MM.1S (cell line): Measurements from ENCODE around the gene CACNG7.

Experiments
- DNase-seq: peaks from one replicate; pipeline ENCODE4 v3.0.0-alpha.2; 2015
- H2AFZ ChIP-seq: fragments of 300-600 bp; sonication (generic); 2 replicates; pipeline ENCODE4 v1.6.0; 2016; ENCODE audit warnings: antibody characterized with exemption, low read length
- H3F3A ChIP-seq: fragments of 300-600 bp; sonication (generic); 2 replicates; pipeline ENCODE4 v1.6.1; 2016; ENCODE audit warnings: mild to moderate bottlenecking, antibody characterized with exemption, low read length, moderate library complexity, mixed read lengths; ENCODE audit not compliant: insufficient read depth
- H3K27ac ChIP-seq: fragments of 300-600 bp; sonication (generic); 2 replicates; pipeline ENCODE4 v1.5.1; 2016; ENCODE audit warnings: mild to moderate bottlenecking, low read length
- H3K27me3 ChIP-seq: fragments of 300-600 bp; sonication (generic); replicated peaks from 2 replicates; pipeline ENCODE4 v1.6.0; 2016; ENCODE audit warnings: low read length; ENCODE audit not compliant: insufficient read depth
- H3K36me3 ChIP-seq: fragments of 300-600 bp; sonication (generic); replicated peaks from 2 replicates; pipeline ENCODE4 v1.6.1; 2016; ENCODE audit warnings: mild to moderate bottlenecking, low read length, mixed read lengths; ENCODE audit not compliant: insufficient read depth
- H3K4me1 ChIP-seq: fragments of 300-600 bp; sonication (generic); 2 replicates; pipeline ENCODE4 v1.6.1; 2016; ENCODE audit warnings: low read length, mixed read lengths
- H3K4me2 ChIP-seq: fragments of 300-600 bp; sonication (generic); 2 replicates; pipeline ENCODE4 v1.6.0; 2016; ENCODE audit warnings: low read depth, low read length
- H3K4me3 ChIP-seq: fragments of 300-600 bp; sonication (generic); 2 replicates; pipeline ENCODE4 v1.5.1; 2016; ENCODE audit warnings: low read length, mixed read lengths
- H3K79me2 ChIP-seq: fragments of 300-600 bp; sonication (generic); 2 replicates; pipeline ENCODE4 v1.6.1; 2016; ENCODE audit warnings: mixed run types, low read length, mixed read lengths
- H3K9ac ChIP-seq: fragments of 300-600 bp; sonication (generic); 2 replicates; pipeline ENCODE4 v1.6.1; 2016; ENCODE audit warnings: low read length, mixed read lengths
- H3K9me2 ChIP-seq: fragments of 300-600 bp; sonication (generic); replicated peaks from 2 replicates; pipeline ENCODE4 v1.6.1; 2016; ENCODE audit warnings: mild to moderate bottlenecking, low read length, mixed read lengths; ENCODE audit not compliant: insufficient read depth
- H3K9me3 ChIP-seq: fragments of 300-600 bp; sonication (generic); replicated peaks from 2 replicates; pipeline ENCODE4 v1.6.1; 2016; ENCODE audit warnings: mild to moderate bottlenecking, low read length, mixed read lengths; ENCODE audit not compliant: insufficient read depth
- H4K20me1 ChIP-seq: fragments of 300-600 bp; sonication (generic); 2 replicates; pipeline ENCODE4 v1.6.1; 2016; ENCODE audit warnings: mild to moderate bottlenecking, low read length, moderate library complexity, mixed read lengths; ENCODE audit not compliant: insufficient read depth
- EZH2 ChIP-seq: fragments of 300-600 bp; sonication (generic); optimal IDR thresholded peaks from 2 replicates; pipeline ENCODE3; 2017; ENCODE audit warnings: low read depth, mild to moderate bottlenecking, antibody characterized with exemption, low read length, mixed read lengths
- EZH2phosphoT487 ChIP-seq: fragments of 300-600 bp; sonication (generic); IDR thresholded peaks from 2 replicates; pipeline ENCODE4 v1.6.1; 2018; ENCODE audit warnings: antibody characterized with exemption, low read length
- TF ChIP-seq, protein P1 (sequence below): fragments of 300-600 bp; sonication (generic); IDR thresholded peaks from 2 replicates; pipeline ENCODE4 v1.5.1; 2016; ENCODE audit warnings: antibody characterized with exemption, low read length, mixed read lengths

CACNG7 gene

DNA sequence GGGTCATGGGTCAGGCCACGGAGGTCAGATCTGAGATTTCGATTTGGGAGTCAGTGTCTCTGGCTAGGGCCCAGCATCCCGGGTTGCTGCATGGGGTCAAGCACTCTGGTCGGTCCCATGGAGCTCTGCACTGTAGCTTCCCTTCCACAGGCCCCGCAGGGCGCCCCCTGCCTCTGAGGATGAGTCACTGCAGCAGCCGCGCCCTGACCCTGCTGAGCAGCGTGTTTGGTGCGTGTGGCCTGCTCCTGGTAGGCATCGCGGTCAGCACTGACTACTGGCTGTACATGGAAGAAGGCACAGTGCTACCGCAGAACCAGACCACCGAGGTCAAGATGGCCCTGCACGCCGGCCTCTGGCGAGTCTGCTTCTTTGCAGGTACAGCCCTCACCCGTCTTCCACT, 3.6 kb downstream of the CACNG7 start:
- no peaks in the 10 kb centered on the region for H3K36me3 ChIP-seq
- H4K20me1 ChIP-seq = no peaks in the 10 kb centered on the region
- H3K4me1 ChIP-seq = no peaks in the 10 kb centered on the region
- no peak for DNase-seq
- H3K27ac ChIP-seq = no peak overlapping the region
- H3K9ac ChIP-seq = no peak overlapping the region
- no peak overlapping the region for H3K4me3 ChIP-seq
- TF ChIP-seq, protein P1, sequence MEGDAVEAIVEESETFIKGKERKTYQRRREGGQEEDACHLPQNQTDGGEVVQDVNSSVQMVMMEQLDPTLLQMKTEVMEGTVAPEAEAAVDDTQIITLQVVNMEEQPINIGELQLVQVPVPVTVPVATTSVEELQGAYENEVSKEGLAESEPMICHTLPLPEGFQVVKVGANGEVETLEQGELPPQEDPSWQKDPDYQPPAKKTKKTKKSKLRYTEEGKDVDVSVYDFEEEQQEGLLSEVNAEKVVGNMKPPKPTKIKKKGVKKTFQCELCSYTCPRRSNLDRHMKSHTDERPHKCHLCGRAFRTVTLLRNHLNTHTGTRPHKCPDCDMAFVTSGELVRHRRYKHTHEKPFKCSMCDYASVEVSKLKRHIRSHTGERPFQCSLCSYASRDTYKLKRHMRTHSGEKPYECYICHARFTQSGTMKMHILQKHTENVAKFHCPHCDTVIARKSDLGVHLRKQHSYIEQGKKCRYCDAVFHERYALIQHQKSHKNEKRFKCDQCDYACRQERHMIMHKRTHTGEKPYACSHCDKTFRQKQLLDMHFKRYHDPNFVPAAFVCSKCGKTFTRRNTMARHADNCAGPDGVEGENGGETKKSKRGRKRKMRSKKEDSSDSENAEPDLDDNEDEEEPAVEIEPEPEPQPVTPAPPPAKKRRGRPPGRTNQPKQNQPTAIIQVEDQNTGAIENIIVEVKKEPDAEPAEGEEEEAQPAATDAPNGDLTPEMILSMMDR = no peak
- H3F3A ChIP-seq = no peaks in the 10 kb centered on the region
- H3K27me3 ChIP-seq = peaks cover 6% of the 10 kb centered on the region; the same call in 1 of the 2 replicates
- no peaks in the 10 kb centered on the region for H3K9me3 ChIP-seq
- H2AFZ ChIP-seq = no peak overlapping the region
- no peak overlapping the region for H3K4me2 ChIP-seq
- no peaks in the 10 kb centered on the region for H3K79me2 ChIP-seq
- H3K9me2 ChIP-seq = no peaks in the 10 kb centered on the region

DNA sequence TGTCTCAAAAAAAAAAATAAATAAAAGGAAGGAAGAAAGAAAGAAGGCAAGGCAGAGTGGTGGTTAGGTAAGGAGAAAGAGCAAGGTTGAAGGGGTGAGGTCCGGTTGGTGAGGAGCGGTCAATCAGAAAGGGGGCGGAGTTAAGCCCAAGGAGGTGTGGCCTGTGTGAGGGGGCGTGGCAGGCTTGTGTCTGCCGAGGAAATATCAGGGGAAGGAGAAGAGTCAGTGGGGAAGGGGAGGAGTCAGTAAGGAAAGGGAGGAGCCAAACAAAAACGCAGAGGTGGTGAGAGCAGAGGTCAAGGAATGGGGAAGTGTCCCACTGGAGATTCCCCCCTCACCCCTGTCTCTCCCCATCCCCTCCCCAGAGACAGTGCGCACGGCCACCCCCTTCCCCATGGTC, 5.9 kb downstream of the CACNG7 start:
- 0 out of 2 replicates have a peak, but pooled peaks cover 6% of the 10 kb centered on the region for H3K27me3 ChIP-seq
- H3K9ac ChIP-seq = no peak overlapping the region
- no peaks in the 10 kb centered on the region for H3F3A ChIP-seq
- no peak overlapping the region for H2AFZ ChIP-seq
- H3K79me2 ChIP-seq = no peaks in the 10 kb centered on the region
- no peaks in the 10 kb centered on the region for H3K9me2 ChIP-seq
- H3K27ac ChIP-seq = no peak overlapping the region
- H3K36me3 ChIP-seq = no peaks in the 10 kb centered on the region
- no peak overlapping the region for H3K4me2 ChIP-seq
- no peaks in the 10 kb centered on the region for H3K9me3 ChIP-seq
- DNase-seq = no peak
- TF ChIP-seq, protein P1 = no peak
- TF ChIP-seq EZH2phosphoT487 = no peak
- H3K4me3 ChIP-seq = no peak overlapping the region
- H3K4me1 ChIP-seq = no peaks in the 10 kb centered on the region
- H4K20me1 ChIP-seq = no peaks in the 10 kb centered on the region

DNA sequence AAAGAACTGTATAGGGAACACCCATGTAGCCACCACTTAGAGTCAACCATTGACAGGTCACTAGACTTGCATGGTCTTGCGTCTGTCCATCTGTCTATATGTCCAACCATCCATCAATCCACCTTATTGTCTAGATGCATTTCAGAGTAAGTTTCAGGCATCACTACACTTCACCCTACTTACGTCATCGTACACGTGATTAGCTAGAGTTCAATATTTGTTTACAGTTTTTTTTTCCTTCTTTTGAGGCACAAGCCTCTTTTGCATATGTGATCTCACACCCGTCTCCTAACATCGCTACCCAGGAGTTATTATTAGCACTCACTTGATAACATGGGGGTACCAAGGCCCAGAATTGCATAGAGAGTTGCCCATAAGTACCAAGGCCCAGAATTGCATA, 6.9 kb downstream of the CACNG7 start:
- Histone ChIP-seq H4K20me1 (no peaks in the 10 kb centered on the region), H2AFZ (no peak overlapping the region), H3K9ac (no peak overlapping the region), H3K9me3 (no peaks in the 10 kb centered on the region), H3K4me1 (no peaks in the 10 kb centered on the region), H3F3A (no peaks in the 10 kb centered on the region), H3K4me2 (no peak overlapping the region), H3K79me2 (no peaks in the 10 kb centered on the region), H3K27me3 (no peaks in the 10 kb centered on the region), H3K4me3 (no peak overlapping the region), H3K27ac (no peak overlapping the region), H3K9me2 (no peaks in the 10 kb centered on the region), H3K36me3 (no peaks in the 10 kb centered on the region)
- no peak for DNase-seq
- no peak for TF ChIP-seq EZH2phosphoT487
- TF ChIP-seq, protein P1 = no peak
- TF ChIP-seq EZH2 = no peak

DNA sequence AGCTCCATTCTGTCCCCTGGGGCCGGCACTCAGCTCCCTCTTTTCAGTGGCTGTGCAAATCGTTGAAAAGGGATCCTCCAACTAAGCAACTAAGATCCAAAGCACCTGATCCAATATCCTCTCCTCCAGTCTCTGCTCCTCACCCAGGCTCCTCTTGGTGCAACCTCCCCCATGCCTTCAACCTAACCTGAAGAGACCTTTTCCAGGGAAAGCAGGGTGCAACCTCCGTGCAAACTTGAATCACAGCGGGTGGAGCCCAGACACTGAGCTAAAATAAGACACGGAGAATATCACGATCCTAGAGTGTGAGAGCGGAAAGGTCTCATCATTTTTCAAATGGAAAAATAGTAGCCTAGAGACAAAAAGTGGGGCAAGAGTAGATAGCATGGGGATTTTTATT, 8.3 kb downstream of the CACNG7 start:
- Histone ChIP-seq H3F3A (no peaks in the 10 kb centered on the region), H2AFZ (no peak overlapping the region), H3K9me3 (no peaks in the 10 kb centered on the region), H3K4me1 (no peaks in the 10 kb centered on the region), H3K79me2 (no peaks in the 10 kb centered on the region), H3K9me2 (no peaks in the 10 kb centered on the region), H3K27ac (no peak overlapping the region), H3K4me2 (no peak overlapping the region), H3K9ac (no peak overlapping the region), H3K27me3 (no peaks in the 10 kb centered on the region), H3K36me3 (no peaks in the 10 kb centered on the region), H4K20me1 (no peaks in the 10 kb centered on the region), H3K4me3 (no peak overlapping the region)
- no peak for DNase-seq
- TF ChIP-seq EZH2 (no peak), EZH2phosphoT487 (no peak)
- TF ChIP-seq, protein P1 = no peak
